GM12892 (cell line): ENCODE results near the gene CAPN11.

ENCODE experiments used
- POLR2A ChIP-seq: IDR thresholded peaks from 2 replicates; pipeline ENCODE4 v1.6.1; 2011; ENCODE audit warnings: low read depth, low read length, control low read depth
- TAF1 ChIP-seq: IDR thresholded peaks from 2 replicates; pipeline ENCODE4 v1.6.1; 2011; ENCODE audit warnings: low read depth, mild to moderate bottlenecking, control low read depth, low read length, borderline replicate concordance

DNA sequence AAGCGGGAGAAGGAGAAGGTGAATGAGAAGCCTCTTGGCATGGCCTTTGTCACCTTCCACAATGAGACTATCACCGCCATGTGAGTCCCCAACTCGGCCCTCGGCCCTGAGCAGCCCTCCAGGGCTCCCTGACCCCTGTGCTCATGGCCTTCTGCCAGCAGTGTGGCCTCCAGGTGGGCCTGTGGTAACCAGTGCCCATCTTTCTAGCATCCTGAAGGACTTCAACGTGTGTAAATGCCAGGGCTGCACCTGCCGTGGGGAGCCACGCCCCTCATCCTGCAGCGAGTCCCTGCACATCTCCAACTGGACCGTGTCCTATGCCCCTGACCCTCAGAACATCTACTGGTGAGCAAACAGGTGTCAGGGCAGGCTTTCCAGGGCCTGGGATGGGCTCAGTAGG, 10.3 kb upstream of the CAPN11 start:
- no peak for TF ChIP-seq TAF1
- TF ChIP-seq POLR2A, result no peak
